HG03558 (cell line): ENCODE results near the gene KRT5.

ENCODE experiments used
- ATAC-seq: cut with Tn5 transposase; IDR thresholded peaks from one replicate; pipeline ENCODE4 v1.9.1; 2021; ENCODE audit warnings: moderate number of reproducible peaks; ENCODE audit not compliant: unreplicated experiment; ENCODE audit errors: extremely low read depth

The KRT5 gene

DNA sequence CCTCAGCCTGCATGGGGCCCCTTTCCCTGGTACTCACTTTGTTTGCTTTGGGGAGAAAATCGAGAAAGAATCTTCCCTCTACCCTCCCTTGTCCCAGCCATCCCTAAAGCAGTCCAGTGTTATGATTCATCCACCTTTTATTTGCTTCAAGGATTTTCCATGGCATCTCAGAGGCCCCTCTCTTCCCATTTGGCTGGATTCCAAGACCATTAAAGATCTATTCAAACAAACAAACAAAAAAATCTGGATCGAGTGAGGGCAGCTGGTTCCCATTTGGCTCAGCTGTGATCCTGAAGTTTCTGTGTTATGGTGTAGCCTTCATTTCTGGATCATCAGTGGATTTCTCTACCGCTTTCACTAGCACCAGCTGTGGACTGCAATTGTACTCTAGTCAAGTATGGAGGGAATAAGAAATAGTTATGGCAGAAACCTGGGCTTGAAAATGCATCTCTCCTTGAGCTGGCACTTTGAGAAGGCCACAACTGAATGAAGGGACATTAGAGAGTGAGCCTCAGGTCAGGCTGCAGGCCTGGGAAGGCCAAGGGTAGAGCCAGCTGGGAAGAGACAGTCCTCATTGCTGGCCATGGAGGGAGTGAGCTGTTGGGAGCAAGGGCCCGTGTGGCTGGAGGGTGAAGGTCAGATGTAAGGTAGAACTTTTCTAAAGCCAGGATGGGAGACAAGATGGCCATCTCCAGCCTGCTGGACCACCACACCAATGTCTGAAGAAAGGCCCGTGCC, 19.1 kb upstream of the KRT5 start:
- no peak for ATAC-seq

DNA sequence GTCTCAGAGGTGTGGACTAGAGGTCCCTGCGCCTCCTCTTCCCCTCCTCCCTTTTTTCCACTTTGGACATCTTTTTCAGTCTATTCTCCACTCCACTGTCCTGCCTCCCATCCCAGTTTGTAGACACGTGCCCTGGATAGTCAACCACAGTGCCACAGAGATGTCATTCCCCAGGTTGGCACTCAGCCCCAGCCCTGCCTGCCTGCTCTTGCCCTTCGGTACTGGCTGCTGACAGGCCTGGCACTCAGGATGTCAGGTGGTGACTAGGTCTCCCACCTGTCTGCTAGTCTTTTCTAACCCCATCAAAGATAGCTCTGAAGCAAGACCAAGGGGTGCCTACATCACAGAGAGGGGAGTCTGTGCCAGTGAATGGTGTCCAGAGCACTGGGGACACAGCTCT, 16.9 kb upstream of the KRT5 start:
- no peak for ATAC-seq

DNA sequence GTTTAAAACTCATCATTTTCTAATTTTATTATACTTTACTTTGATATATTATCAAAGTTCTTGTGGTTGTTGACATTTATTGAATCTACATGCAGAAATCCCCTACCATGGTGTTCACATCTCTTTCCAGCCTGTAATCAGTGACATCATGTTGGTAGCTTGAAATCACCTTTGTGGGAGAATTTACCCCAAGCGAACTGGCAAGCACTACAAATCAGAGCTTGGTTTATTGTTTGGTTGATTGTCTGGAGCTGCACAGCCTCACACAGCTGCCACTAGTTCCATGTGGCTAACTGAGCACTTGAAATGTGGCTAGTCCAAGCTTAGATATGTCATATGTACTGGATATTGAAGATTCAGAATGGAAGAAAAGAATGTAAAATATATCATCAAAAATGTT, 15.4 kb upstream of the KRT5 start:
- no peak for ATAC-seq

GRCh38 chr12:52534482-52534881, 14.3 kb upstream of the KRT5 start:
- ATAC-seq = no peak

DNA sequence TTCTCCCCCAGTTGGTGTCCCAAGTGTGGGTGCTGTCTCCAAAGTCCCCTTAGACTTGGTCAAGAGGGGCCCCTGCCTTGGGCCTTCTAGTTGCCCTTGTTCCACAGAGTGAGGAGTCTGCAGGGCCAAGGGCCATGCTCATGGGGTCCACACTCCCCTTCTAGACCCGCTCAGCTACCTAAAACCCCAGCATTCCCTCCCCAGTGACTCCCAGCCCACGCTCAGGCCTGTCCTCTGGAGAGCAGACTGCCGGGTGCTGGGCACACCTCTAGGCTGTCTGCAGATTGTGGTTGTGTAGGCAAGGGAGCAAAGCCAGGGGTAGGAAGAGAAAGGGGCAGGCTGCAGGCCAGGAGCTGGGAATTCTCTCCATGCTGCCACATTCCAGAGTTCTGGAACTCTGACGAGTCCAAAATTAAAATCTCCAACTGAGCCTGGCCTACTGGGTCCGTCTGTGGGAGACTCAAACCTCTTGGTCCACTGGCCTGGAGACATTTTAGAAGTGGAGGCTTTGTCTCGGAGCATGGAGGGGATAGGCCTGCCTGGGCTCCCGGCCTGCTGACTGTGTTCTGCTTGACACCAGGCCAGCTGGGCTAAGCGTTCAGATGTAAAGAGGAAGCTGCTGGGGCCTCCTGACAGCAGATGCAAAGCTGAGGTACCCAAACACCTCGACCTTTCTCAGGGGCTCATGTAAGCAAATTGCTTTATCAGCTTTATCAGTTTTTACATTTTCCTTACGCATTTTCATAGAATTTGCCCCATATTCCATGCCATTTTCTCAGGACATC, 13.7 kb upstream of the KRT5 start:
- ATAC-seq = no peak

DNA sequence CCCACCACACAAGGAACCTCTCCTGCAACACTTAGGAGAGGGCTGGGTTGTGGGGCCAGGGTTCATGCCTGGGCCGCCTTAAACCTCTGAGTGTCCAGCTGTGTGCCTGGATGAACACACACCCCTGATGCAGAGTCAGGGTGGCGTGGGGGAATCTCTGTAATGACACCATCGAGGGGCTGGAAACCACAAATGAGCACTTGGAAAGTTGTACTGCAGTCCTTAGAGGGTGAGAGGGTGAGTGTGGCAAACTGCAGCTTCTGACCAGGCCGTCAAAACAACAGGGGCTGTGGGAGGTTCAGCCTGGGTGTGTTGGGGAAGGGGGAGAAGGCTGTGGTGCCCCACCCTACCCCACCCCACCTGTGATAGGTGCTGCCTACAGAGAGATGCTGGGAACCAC, 12.4 kb upstream of the KRT5 start:
- no peak for ATAC-seq

DNA sequence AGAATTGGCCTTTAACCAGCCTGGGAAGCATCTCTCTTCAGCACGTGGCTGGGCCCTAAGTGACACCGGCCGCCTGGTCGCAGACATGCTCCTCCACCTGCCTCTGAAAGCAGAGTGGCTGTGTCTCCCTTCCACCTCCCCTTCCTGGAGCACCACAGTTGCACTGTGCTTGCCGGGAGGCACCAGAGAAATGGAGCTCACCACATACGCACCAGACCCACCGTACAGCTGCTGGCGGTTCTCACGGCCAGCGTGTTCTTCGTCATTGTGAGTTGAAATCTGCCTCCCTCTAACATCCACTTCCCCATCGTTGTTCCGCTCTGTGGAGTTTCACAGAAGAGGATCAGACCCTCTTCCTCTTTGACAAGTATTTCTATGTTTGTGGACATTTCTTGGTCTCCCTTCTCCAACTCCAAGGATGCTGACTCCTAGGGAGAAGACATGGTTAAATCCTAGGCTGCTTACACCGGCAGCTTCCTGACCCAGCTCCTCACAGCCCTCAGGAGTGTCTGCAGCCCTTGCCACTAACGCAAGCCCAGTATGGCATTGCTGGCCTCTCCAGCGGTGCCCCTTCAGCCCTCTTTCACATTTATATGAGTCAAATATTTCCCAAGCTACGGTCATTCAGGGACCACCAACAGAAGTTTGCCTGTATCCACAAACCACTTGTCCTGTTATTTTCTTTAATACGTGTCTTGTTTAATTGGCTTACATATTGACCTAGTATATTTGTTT, 11.5 kb upstream of the KRT5 start:
- ATAC-seq = no peak

DNA sequence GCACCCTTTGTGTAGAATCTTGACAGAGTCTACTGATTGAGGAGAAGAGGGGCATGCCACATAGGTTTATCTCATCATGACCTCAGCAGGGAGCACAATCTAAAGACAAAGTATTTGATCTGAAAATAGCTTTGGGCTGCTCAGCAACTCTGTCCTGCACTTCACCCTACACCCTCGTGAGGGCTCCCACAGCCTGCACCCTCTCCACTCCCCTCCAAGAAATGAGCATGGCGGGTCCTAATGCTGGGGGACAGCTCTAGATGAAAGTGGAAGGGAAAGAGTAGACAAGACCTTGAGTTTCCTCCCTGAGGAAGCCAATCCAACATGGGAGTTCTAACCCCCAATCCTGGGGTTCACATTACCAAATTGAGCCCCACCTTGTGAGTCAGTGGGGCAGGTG, 10.7 kb upstream of the KRT5 start:
- ATAC-seq = no peak

DNA sequence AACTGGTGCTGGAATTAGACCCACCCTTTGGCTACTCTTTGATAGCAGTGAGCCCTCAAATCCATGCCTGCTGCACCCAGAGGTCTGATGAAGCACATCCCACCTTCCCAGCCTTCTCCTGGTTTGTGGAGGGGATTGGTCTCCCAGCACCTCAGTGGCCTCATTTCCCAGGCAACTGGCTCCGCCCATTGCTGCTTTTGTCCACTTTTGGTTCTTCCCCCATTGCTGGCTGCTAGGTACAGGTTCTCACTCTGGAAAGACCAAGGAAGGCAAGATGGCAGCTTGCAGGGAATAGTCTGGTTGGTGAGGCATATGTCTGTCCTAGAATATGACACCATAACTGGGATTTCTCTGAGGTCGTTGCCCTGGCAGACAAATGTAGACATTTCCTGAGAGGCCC, 10.2 kb upstream of the KRT5 start:
- no peak for ATAC-seq

GRCh38 chr12:52529846-52530245, 9.7 kb upstream of the KRT5 start:
- no peak for ATAC-seq

DNA sequence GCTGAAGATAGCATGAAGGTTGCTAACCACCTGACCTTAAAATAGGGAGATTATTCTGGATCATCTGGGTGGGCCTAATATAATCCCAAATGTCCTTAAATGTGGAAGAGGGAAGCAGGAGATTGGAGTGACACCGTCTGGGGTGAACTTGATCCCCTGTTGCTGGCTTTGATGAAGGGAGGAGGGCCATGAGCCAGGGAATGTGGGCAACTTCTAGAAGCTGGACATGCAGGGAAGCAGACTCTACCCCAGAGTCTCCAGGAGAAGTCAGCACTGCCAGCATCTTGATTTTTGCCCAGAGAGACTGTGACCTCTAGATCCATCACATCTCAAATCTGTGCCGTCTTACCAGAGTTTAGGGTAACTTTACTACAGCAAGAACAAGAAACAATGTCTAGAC, 9.2 kb upstream of the KRT5 start:
- ATAC-seq = no peak

- no peak for ATAC-seq
Observed at GRCh38 chr12:52528641-52529143, 8.5 kb upstream of the KRT5 start.

DNA sequence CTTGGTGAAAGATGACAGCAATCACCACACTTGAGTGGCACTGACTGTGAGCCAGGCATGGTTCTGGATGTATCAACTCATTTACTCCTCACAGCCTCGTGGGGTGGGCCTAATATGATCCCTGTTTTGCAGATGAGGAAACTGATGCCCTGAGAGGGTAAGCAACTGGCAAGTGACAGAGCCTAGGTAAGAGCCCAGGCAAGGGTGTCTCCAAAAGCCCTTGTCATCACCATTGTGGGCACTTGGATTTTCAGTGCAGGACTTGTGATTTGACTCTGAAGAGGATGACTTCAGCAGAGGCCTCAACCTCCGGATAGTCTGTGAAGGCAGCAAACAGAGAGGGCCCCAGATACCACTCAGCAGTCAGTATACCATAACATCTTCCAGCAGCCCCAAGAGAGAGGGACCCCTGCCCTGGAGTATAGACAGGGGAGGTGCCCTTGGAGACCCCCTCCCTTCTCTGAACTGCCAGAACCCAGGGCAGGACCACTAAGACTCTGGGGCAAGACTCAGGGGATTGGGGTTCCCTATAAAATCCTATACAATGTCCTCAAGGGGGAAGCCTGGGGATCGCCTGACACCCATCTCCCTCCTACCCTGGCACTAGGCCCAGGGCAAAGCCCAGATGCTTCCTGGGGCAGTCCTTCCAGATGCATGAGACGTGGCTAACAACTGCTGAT, 7.1 kb upstream of the KRT5 start:
- no peak for ATAC-seq

DNA sequence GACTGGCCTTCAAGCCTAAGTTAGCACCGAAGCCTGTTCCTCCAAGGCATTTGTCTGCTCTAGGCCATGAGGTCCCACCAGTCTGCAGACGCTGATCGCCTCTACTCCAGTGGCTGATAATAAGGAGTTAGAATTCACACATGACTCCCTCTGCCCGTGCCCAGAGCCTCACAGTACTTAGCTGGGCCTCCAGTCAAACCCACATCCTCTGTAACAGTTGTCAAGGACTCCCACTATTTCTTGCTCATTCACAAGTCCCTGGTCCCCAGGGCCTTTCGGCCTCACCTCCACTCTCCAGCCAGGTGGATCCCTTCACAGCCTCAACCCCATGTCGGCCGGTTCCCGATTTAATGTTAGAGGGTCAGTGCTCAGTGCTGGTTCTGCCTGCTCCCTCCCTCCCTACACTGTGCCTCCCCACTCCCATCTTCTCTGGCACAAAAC, 6.3 kb upstream of the KRT5 start:
- no peak for ATAC-seq

- no peak for ATAC-seq
Observed at GRCh38 chr12:52525661-52526499, 5.7 kb upstream of the KRT5 start.

DNA sequence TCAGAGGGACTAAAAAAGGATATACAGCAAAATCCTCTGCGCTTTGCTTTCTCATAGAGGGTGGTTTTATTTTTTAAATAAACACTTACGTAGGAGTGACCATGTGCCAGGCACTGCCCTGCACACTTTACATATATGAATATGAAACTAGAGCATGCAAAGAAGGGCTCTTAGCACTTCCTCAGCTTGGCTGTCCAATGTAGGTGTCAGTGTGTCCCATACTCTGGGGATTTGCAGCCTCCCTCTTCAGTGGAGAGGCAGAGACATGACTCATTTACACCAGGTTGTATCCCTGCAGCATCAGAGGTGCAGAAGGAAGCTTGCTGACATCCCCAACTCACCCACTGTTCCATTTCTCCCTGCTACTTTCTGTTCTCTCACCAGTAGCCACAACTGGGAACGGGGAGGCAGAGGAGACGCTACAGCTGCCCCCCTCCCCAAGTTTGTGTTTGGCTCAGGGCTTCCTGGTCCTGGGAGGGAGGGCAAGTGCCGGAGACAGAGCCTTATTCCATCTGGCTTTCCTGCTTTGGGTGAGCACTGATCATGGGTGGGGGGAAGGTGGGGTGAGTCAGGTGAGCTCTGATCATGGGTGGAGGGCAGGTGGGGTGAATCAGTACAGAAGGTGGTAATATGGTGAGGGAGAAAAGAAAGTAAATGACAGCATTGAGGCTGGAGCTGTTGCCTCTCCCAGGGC, 4.9 kb upstream of the KRT5 start:
- ATAC-seq = no peak

DNA sequence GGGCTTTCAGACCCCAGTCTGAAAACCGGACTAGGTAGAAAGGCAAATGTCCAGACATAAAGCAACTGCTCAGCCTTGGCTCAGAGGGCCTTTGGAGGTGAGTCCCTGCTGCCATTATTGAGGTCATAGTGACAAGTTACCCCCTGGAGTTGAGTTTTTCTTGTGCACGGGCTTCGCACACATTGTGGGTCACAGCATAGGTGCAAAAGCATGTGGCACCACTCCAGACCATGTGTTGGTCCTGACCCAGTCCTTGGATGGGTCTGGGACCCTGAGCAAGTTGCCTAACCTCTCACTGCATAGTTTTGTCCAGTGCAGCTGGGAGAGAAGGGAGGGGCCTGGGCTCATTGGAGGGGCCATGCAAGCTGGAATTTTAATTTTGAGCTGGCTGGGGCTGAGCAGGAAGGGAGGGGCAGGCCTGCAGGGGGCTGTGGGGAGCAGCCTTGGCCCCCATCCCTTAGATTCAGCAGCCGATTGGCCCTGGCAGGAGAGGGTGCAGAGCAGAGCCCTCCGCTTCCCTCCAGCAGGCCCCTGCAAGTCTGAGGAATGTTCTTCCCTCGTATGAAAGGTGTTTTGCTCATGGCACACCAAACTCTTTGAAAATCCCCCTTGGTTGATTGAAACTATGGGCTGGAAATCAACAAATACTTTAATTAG, 4.2 kb upstream of the KRT5 start:
- no peak for ATAC-seq

DNA sequence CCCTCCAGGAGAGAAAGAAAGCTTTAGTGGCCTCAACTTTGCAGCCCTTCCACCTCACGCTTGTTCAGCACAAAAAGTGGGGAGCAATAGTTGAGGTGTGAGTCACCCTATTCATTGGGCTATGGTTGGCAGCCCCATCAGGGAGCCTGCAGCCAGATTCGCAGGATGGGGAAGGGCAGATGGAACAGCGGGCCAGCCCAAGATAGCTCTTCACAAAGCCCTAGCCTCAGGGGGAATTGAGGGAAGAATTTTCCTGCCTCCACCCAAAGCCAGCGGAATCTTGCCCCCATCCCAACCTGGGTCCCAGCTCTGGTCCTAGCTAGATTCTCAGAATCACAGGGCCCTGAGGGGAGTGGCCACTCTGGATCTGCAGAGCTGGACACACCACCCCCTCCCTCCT, 3.6 kb upstream of the KRT5 start:
- no peak for ATAC-seq
